HEK293 (cell line): ENCODE measurements around the gene S100PBP.

ENCODE experiments used
- CTCF ChIP-seq: fragments of 450-650 bp; formaldehyde crosslinking; IDR thresholded peaks from 2 replicates; pipeline ENCODE4 v1.5.1; 2016; ENCODE audit warnings: missing biosample characterization, missing genetic modification characterization
- PRDM1 ChIP-seq: fragments of 450-650 bp; formaldehyde crosslinking; IDR thresholded peaks from 2 replicates; pipeline ENCODE4; 2016; ENCODE audit warnings: missing biosample characterization, missing genetic modification characterization
- ZBTB11 ChIP-seq: fragments of 450-650 bp; formaldehyde crosslinking; conservative IDR thresholded peaks from 2 replicates; pipeline ENCODE4 v1.5.1; 2016; ENCODE audit warnings: low read depth, missing biosample characterization, missing genetic modification characterization
- ZNF311 ChIP-seq: fragments of 450-650 bp; formaldehyde crosslinking; IDR thresholded peaks from 2 replicates; pipeline ENCODE4 v1.5.1; 2017; ENCODE audit warnings: missing biosample characterization, missing genetic modification characterization, borderline replicate concordance

- TF ChIP-seq ZBTB11 (tag by site-specific recombination) (no peak), ZNF311 (tag by site-specific recombination) (no peak), CTCF (tag by site-specific recombination) (no peak), PRDM1 (tag by site-specific recombination) (no peak)
Measured at GRCh38 chr1:32873484-32873883, 56.0 kb downstream of the S100PBP start.
